ENCODE data around the gene CACFD1. TPM values are rescaled to one million over a fixed set of nuclear protein-coding genes. Genes with fewer than 3 reads are reported as not detected.
A peak's percentile ranks its signal among the peaks of the same experiment; 100 is the strongest.

CACFD1 gene
- total RNA-seq, 1 experiment from 2014 or later, result 26.1 TPM

DNA sequence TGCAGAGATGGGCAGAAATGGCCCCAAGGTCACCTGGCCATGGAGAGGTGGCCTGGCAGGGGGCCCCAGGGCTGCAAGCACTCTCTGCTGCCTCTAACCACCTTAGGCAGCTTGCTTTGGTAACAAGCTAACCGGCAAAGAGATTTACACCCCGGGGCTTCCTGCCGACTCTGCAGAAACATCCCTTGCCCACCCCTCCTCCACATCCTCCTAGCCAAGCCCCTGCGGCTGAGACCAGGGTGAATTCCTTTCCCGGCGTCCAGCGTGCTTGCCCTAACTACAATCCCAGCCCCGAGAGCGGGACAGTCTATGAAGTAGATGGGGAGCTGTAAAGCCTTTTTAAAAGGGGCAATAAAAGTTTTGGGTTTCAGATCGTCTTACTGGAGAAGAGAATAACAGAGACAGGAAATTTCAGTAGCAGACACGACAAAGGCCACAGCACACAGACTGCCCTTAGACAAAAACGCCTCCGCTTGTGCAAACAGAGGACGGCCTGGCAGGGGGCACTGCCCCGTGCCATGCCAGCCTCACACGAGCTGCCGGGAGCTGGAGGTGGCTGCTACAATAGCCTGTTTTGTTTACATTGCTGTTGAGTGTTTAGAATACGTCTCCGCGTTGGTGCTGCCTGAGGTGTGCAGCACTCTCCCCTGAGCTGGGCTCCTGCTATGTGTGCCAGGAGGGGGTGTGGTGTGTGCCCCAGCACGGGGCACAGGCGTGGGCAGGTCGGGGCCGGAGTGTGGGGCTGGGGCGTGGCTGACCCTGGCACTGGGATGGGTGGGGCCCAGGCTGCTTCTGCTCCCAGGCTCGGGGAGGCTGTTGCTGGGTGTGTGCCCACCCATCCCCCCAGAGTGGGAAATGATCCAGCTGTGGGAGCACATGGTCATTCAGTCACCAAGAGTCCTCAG, 49.7 kb downstream of the CACFD1 start:
- DNase-seq (ENCODE audit: low spot score), result peak; percentile 19
- in situ Hi-C loops (cut with HindIII; ENCODE audit: low sequenced_read_pairs), result no loop called here

GRCh38 chr9:133510926-133511505, 51.2 kb downstream of the CACFD1 start:
- DNase-seq (ENCODE audit: low spot score), result no peak
- in situ Hi-C loops (cut with HindIII; ENCODE audit: low sequenced_read_pairs), result no loop called here

DNA sequence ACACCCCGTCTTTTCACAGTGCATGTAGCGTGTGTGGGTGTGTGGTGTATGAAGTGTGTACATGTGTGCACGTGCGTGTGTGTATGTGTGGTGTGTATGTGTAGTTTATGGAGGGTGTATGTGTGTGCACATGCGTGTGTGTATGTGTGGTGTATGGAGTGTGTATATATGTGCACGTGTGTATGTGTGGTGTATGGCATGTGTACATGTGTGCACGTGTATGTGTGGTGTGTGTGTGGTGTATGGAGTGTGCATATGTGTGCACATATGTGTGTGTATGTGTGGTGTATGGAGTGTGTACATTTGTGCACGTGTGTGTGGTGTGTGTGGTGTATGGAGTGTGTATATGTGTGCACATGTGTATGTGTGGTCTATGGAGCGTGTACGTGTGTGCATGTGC, 51.8 kb downstream of the CACFD1 start:
- in situ Hi-C loops (cut with HindIII; ENCODE audit: low sequenced_read_pairs), result no loop called here
- DNase-seq (ENCODE audit: low spot score), result no peak

DNA sequence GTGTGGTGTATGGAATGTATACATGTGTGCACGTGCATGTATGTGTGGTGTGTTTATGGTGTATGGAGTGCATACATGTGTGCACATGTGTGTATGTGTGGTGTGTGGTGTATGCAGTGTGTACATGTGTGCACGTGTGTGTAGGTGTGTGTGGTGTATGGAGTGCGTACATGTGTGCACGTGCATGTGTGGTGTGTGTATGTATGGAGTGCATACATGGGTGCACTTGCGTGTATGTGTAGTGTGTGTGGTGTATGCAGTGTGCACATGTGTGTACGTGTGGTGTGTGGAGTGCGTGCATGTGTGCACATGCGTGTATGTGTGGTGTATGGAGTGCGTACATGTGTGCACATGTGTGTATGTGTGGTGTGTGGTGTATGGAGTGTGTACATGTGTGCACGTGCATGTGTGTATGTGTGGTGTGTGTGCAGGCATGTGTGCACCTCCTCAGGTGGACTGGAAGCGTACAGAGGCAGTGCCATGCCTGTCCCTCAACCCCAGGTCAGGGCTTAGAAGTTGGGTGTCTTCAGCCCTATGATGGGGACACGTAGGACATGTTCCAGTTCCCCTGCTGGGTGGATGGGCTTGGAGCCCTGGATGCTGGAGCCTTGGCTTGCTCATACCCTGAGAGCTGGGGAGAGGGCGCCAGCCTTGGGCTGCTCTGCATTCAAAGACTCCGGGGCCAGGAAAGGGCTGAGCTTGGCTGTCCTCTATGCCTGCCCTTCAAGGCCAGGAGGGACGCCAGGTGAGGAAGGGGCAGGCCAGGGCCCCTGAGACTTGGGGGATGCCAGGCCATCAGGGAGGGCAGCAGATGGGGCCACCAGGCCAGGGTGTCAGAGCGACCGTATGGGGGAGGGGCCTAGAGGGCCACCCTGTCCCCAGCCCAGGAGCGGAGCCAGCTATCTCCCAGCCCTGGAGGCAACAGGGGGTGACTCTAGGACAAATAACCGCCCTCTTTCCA, 52.8 kb downstream of the CACFD1 start:
- DNase-seq (ENCODE audit: low spot score), result no peak
- in situ Hi-C loops (cut with HindIII; ENCODE audit: low sequenced_read_pairs), result no loop called here

GRCh38 chr9:133513214-133514100, 53.7 kb downstream of the CACFD1 start:
- in situ Hi-C loops (cut with HindIII; ENCODE audit: low sequenced_read_pairs), result no loop called here
- DNase-seq (ENCODE audit: low spot score), result no peak

DNA sequence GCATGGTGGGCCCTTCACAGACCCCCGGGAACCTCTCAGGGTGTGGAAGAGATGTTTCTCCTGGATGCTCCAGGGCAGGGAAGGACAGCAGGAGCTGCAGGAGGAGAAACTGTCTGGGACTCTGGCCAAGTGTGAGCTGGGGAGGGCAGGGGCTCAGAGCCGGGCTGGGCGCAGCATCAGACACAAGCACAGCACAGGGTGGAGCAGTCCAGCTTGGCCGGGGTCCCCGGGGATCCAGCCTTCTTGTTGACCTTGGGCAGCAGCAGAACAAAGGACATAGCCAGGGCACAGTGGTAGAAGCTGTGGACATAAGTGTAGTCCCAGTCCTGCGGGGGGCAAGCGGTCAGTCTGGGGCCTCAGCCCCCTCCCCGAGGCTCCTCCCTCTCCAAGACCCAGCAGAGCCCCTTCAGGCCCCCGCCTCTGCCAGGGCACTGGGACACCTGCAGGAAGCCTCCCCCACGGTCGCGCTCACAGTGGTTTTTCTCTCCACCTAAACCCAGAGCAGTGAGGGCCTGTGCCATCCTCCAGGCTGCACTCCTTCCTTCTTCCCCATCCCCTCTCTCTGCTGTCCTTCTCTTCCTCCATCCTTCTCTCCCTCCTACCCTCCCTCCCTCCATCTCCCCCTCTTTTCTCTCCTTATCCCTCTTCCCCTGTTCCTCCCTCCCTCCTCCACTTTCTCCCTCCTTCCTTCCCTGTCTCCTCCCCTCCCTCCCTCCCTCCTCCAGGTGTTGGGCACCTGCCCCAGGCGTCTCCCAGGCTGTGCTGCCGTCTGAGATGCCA, 54.9 kb downstream of the CACFD1 start:
- DNase-seq (ENCODE audit: low spot score), result peak; percentile 53
- in situ Hi-C loops (cut with HindIII; ENCODE audit: low sequenced_read_pairs), result no loop called here

- in situ Hi-C loops (cut with HindIII; ENCODE audit: low sequenced_read_pairs), result no loop called here
- no peak for DNase-seq (ENCODE audit: low spot score)
Measured at GRCh38 chr9:133515240-133515610, 55.4 kb downstream of the CACFD1 start.

DNA sequence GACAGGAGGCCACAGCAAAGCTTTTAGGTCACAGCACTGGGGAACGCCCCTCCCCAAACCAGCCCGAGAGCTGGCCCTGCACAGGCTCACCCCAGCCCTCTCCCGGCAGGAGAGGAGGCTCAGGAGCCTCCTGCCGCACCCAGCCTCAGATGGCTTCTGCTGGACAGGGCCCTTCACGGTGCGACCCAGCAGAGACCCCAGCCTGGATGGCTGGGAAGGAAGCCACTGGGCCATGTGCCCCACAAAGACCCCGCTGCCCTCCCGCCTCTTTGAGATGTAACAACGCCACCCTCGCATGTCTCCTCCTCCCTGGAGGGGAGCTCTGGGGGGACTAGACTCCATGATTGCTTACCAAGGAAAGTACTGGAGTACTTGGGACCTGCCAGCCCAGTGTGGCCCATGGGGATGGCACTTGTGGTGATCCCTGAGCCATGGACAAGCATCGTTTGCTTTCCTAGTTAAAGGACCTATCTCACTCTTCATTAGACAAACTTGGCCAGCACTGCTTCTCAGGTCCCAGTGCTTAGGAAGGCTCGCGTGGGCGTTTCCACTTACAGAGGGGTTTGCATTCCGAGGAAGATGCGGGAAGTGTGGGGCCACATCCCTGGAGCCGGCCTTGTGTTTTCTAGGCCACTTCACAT, 56.0 kb downstream of the CACFD1 start:
- DNase-seq (ENCODE audit: low spot score), result no peak
- in situ Hi-C loops (cut with HindIII; ENCODE audit: low sequenced_read_pairs), result no loop called here

- in situ Hi-C loops (cut with HindIII; ENCODE audit: low sequenced_read_pairs), result no loop called here
- DNase-seq (ENCODE audit: low spot score), result no peak
Measured at GRCh38 chr9:133516256-133516960, 56.6 kb downstream of the CACFD1 start.

GRCh38 chr9:133516961-133517350, 57.2 kb downstream of the CACFD1 start:
- in situ Hi-C loops (cut with HindIII; ENCODE audit: low sequenced_read_pairs), result no loop called here
- DNase-seq (ENCODE audit: low spot score), result no peak

DNA sequence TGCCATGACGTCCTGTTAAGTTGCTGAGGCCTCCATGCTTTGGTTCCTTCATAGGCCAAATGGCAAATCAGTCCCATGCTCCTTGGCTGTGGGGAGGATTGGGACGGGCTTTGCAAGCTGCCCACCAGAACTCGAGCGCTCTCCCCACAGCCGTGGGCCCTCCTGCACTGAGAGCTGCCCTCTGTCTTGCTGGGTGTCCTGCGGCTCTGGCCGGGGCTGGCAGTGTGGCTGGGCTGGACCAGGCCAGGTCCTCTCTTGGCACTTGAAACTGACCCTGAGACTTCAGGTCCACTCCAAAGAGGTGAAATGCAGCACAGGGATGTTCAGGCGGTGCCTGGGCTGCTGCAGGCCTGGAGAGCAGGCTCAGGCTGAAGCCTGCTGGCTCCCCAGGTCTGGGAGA, 57.9 kb downstream of the CACFD1 start:
- in situ Hi-C loops (cut with HindIII; ENCODE audit: low sequenced_read_pairs), result no loop called here
- no peak for DNase-seq (ENCODE audit: low spot score)

DNA sequence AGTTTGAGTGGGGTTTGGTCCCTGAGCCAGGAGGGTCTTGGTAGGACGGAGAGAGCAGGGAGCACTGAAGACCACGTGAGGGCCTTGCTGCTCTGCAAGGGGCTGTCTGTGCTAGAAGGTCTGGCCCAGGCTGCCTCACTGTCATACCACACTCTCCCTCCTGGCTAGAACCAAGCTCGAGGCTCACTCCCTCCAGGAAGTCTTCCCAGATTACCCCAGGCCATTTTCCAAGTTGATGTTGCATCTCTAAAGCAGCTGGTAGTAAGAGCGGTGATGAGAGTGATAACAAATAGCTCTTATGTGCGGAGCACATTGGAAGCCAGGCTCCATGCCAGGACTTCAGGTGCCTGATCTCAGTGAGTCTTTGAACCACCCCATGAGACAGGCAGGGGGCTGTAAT, 58.4 kb downstream of the CACFD1 start:
- DNase-seq (ENCODE audit: low spot score), result no peak
- in situ Hi-C loops (cut with HindIII; ENCODE audit: low sequenced_read_pairs), result no loop called here

- in situ Hi-C loops (cut with HindIII; ENCODE audit: low sequenced_read_pairs), result no loop called here
- DNase-seq (ENCODE audit: low spot score), result no peak
Measured at GRCh38 chr9:133518706-133519449, 59.1 kb downstream of the CACFD1 start.

DNA sequence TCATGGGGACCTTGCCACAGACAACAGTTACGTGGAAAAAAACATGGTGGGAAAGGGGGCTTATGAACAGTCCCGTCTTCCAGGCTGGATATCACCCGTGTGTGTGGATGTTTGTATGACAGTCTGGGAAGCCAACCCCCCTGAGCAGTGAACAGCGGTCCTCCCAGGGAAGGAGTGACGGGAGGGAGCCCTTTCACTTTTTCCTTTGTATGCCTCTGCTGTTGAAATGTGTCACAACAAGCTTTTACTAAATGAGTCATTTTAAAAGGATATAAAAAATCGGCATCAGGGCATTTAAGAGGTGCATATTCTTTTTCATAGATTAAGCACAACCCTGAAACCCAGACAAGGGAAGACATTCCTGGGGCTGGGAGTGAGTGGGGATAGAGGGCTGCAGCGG, 59.9 kb downstream of the CACFD1 start:
- DNase-seq (ENCODE audit: low spot score), result no peak
- in situ Hi-C loops (cut with HindIII; ENCODE audit: low sequenced_read_pairs), result no loop called here

DNA sequence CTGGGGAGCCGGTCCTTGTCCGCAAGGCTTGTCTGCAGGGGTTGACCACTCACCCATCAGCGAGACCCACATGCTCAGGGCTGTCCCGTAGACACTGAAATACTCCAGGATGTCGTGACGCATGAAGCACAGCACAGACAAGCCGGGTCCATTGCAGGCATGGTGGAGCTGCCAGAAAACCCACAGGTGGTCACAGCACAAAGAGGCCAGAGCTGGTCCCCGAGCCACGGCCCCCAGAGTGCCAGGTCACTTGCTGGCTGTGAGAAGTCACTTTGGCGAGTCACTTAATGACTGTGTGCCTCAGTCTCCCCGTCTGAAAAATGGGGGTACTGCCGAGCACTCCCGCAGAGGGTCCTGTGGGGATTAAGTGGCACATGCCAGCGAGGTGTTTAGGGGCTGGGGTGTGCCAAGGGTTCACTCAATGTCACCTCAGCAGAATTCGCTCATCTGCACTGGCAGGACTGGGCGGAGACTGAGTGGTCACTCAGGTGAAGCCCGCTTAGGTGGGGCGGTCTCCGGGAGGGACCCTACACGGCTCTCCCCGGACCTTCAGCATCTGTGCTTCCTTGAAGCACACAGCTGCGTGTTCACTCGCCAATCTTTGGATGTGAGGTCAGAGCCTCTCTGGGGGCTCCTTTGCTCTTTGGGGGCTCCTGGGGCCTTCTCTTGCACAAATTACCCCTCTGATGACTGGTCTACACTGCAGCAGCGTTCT, 60.5 kb downstream of the CACFD1 start:
- DNase-seq (ENCODE audit: low spot score), result no peak
- in situ Hi-C loops (cut with HindIII; ENCODE audit: low sequenced_read_pairs), result no loop called here
